WI38 (cell line): ENCODE data around the gene MBP.

Source experiments
- H3K4me3 ChIP-seq: 2 replicates; pipeline ENCODE4 v1.5.1; 2011; ENCODE audit warnings: low read depth, mild to moderate bottlenecking, control low read depth, low read length
- TF ChIP-seq, protein P1 (sequence below): IDR thresholded peaks from 2 replicates; pipeline ENCODE4 v1.5.1; 2012; ENCODE audit warnings: low read depth, mild to moderate bottlenecking, control low read depth, low read length

MBP gene

DNA sequence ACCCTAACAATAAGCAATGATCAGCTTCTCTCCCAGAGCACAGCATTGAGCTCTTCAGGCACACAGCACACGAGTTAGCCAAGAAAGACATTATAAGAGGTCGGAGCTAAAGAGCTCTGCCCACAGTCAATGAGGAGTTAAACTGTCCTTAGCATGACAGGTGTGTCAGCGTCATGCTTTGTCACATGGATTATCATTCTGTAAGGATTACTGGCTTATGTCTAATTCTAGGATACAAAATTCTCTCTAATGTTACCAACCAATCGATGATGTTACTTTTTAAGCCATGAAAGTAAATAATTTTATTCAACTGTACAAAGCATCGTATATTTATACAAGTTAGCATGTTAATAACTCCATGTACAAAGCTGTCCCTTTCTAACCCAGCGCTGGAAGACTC is 201.4 kb downstream of the MBP start:
- TF ChIP-seq, protein P1, sequence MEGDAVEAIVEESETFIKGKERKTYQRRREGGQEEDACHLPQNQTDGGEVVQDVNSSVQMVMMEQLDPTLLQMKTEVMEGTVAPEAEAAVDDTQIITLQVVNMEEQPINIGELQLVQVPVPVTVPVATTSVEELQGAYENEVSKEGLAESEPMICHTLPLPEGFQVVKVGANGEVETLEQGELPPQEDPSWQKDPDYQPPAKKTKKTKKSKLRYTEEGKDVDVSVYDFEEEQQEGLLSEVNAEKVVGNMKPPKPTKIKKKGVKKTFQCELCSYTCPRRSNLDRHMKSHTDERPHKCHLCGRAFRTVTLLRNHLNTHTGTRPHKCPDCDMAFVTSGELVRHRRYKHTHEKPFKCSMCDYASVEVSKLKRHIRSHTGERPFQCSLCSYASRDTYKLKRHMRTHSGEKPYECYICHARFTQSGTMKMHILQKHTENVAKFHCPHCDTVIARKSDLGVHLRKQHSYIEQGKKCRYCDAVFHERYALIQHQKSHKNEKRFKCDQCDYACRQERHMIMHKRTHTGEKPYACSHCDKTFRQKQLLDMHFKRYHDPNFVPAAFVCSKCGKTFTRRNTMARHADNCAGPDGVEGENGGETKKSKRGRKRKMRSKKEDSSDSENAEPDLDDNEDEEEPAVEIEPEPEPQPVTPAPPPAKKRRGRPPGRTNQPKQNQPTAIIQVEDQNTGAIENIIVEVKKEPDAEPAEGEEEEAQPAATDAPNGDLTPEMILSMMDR: no peak
- no peak overlapping the region for H3K4me3 ChIP-seq
